Activated naive CD8-positive, alpha-beta T cell treated with anti-CD3 and anti-CD28 coated beads, Interleukin-2, amount 50 U/mL, for 24 hours (primary cell): ENCODE measurements around the gene SUCLG2.

Experiments used
- ATAC-seq: fragments of 150-1000 bp; cut with Tn5 transposase; one replicate; pipeline ENCODE4 v1.10.0; 2021
- DNase-seq: peaks from one replicate; pipeline ENCODE4 v3.0.0; 2021
- H3K27ac Mint-ChIP-seq: one replicate; pipeline ENCODE4 v1.8.0; 2021; ENCODE audit warnings: mild to moderate bottlenecking, mixed read lengths
- H3K27me3 Mint-ChIP-seq: one replicate; pipeline ENCODE4 v1.8.0; 2021; ENCODE audit warnings: mixed read lengths
- H3K36me3 Mint-ChIP-seq: one replicate; pipeline ENCODE4 v1.8.0; 2021; ENCODE audit warnings: low read depth, mixed read lengths
- H3K4me1 Mint-ChIP-seq: one replicate; pipeline ENCODE4 v1.8.0; 2021; ENCODE audit warnings: mixed read lengths
- H3K4me3 Mint-ChIP-seq: one replicate; pipeline ENCODE4 v1.8.0; 2021; ENCODE audit warnings: mild to moderate bottlenecking, moderate library complexity, mixed read lengths
- H3K9me3 Mint-ChIP-seq: one replicate; pipeline ENCODE4 v1.8.0; 2021; ENCODE audit warnings: mixed read lengths

SUCLG2 gene, protein sequence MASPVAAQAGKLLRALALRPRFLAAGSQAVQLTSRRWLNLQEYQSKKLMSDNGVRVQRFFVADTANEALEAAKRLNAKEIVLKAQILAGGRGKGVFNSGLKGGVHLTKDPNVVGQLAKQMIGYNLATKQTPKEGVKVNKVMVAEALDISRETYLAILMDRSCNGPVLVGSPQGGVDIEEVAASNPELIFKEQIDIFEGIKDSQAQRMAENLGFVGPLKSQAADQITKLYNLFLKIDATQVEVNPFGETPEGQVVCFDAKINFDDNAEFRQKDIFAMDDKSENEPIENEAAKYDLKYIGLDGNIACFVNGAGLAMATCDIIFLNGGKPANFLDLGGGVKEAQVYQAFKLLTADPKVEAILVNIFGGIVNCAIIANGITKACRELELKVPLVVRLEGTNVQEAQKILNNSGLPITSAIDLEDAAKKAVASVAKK

DNA sequence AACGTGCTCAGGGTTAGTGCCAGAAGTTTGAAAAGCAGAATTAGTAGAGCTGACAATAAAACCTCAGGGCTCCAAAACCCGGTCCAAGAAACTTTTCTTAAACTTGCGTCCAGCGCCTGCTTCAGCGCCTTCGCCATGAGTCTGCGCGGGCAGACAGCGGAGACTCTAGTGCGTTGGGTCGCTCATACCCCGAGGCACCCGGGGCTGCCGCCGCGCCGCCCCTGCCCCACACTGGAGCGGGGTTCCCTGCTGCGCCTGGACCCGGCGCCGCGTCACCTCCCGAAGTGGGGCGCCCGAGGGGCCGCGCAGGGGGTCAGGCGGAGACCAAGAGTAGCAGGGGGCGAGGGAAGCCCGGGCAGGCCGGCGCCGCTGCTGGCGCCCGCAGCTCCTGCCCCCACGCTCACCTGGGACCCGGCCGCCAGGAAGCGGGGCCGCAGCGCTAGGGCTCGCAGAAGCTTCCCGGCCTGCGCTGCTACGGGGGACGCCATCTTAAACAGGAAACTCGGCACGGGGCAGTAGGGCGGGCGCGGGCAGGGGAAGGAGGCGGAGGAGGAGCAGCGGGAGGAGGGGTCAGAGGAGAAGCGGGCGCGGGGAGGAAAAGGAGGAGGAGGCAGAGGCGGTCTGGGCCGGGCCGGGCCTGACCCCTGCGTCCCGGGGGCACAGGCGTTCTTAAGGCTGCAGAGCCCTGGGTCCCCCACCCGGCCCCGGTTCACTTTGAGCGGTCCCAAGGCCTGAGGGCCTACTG is at the start of gene SUCLG2:
Gene SUCLG2 (minus strand): TSS at position 514 of the 745 bp plus-strand sequence. CDS start 26 bp downstream, at position 488.
- H3K27me3 Mint-ChIP-seq, result peaks cover 3% of the 10 kb centered on the region
- DNase-seq (peak; percentile 86), ATAC-seq (peak; percentile 59)
- peaks cover 68% of the 10 kb centered on the region for H3K4me1 Mint-ChIP-seq
- peaks cover 8% of the 10 kb centered on the region for H3K9me3 Mint-ChIP-seq
- H3K4me3 Mint-ChIP-seq, result peak within 1 kb of the TSS; percentile 83
- H3K36me3 Mint-ChIP-seq, result peaks cover 32% of the 10 kb centered on the region
- H3K27ac Mint-ChIP-seq, result peak within 1 kb of the TSS; percentile 93

- Mint-ChIP-seq H3K27me3 (no peaks in the 10 kb centered on the region), H3K27ac (no peak overlapping the region), H3K4me1 (no peaks in the 10 kb centered on the region), H3K4me3 (no peak overlapping the region), H3K9me3 (no peaks in the 10 kb centered on the region), H3K36me3 (no peaks in the 10 kb centered on the region)
- ATAC-seq (no peak), DNase-seq (no peak)
Observed at GRCh38 chr3:67700596-67700995, 46.2 kb upstream of the SUCLG2 start.

DNA sequence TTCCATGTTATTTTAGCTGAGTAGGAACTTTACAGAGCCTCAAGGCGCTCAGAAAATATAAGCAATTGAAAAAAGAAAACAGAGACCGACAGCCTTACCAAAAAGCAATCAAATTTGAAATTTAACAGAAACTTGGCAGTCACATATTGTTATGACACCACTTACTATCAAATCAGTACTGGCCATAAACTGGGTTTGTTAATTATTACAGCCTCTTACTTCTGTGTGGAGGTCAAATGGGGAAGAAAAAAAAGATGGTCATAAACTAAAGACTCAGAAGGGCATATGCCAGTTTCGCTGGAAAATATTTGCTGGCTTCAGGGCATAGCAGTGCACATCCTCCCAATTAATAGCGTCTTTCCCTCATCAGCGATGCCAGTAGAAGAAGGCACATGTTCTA is 45.5 kb upstream of the SUCLG2 start:
- DNase-seq (no peak), ATAC-seq (no peak)
- Mint-ChIP-seq H3K4me3 (no peak overlapping the region), H3K9me3 (no peaks in the 10 kb centered on the region), H3K27me3 (no peaks in the 10 kb centered on the region), H3K36me3 (no peaks in the 10 kb centered on the region), H3K4me1 (no peaks in the 10 kb centered on the region), H3K27ac (no peak overlapping the region)

DNA sequence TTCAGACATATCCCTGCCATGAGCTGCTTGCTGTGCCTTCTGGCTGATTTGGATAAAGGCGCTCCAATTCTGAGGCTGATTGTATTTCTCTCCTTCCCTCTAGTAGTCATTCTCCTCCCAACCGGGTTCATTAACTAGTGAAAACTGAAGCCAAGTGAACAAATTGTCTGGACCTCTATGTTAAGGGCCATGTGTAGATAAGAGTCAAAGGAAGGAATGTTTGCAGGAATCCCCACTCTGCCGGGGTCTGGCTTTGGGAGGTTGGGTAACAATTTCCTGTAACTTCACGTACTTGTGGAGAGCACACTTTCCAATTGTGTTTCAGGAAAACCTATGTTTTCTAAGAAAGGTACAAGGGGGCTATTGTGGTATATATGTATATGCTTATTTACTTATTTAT is 38.2 kb upstream of the SUCLG2 start:
- Mint-ChIP-seq H3K36me3 (no peaks in the 10 kb centered on the region), H3K27me3 (no peaks in the 10 kb centered on the region), H3K4me3 (no peak overlapping the region), H3K4me1 (peaks cover 11% of the 10 kb centered on the region), H3K27ac (no peak overlapping the region), H3K9me3 (peaks cover 5% of the 10 kb centered on the region)
- DNase-seq, result no peak
- no peak for ATAC-seq

GRCh38 chr3:67691926-67692325 is 37.5 kb upstream of the SUCLG2 start:
- Mint-ChIP-seq H3K36me3 (no peaks in the 10 kb centered on the region), H3K4me3 (no peak overlapping the region), H3K27ac (no peak overlapping the region), H3K27me3 (no peaks in the 10 kb centered on the region), H3K9me3 (peaks cover 5% of the 10 kb centered on the region), H3K4me1 (peaks cover 12% of the 10 kb centered on the region)
- no peak for DNase-seq
- no peak for ATAC-seq

DNA sequence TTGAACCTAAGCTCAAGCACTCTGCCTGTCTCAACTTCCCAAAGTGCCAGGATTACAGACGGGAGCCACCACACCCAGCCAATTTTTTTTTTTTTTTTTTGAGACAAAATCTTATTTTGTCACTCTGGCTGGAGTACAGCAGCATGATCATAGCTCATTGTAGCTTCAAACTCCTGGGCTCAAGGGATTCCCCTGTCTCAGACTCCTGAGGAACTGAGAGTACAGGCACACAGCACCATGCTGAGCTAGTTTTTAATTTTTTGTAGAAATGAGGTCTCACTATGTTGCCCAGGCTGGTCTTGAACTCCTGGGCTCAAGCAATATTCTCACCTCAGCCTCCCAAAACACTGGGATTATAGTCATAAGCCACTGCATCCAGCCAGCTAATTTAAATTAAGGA is 36.8 kb upstream of the SUCLG2 start:
- Mint-ChIP-seq H3K9me3 (peaks cover 5% of the 10 kb centered on the region), H3K27me3 (no peaks in the 10 kb centered on the region), H3K27ac (no peak overlapping the region), H3K4me3 (no peak overlapping the region), H3K36me3 (no peaks in the 10 kb centered on the region), H3K4me1 (peaks cover 16% of the 10 kb centered on the region)
- ATAC-seq (no peak), DNase-seq (no peak)

DNA sequence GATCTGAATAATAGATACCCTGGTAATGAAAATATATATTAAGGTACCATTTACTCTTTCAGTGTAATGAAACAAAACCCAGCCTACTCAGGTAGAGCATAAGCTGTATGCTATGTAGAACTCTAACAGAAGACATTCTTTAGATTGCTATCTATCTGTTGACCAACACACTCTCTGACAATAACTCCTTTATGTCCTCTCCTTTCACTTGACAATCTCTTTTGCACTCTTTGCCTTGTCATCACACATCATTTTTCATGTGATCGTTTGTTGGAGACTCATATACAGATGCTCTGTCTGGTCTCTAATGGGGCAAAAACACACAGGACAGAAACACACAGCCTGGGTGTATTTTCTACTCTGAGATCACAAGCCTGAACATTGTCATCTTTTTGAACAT is 35.4 kb upstream of the SUCLG2 start:
- Mint-ChIP-seq H3K4me3 (no peak overlapping the region), H3K36me3 (no peaks in the 10 kb centered on the region), H3K27ac (no peak overlapping the region), H3K4me1 (peaks cover 28% of the 10 kb centered on the region), H3K9me3 (peaks cover 5% of the 10 kb centered on the region), H3K27me3 (no peaks in the 10 kb centered on the region)
- no peak for ATAC-seq
- DNase-seq, result no peak

GRCh38 chr3:67688231-67688630 is 33.8 kb upstream of the SUCLG2 start:
- Mint-ChIP-seq H3K4me1 (peaks cover 39% of the 10 kb centered on the region), H3K27me3 (no peaks in the 10 kb centered on the region), H3K36me3 (no peaks in the 10 kb centered on the region), H3K9me3 (no peaks in the 10 kb centered on the region), H3K4me3 (no peak overlapping the region), H3K27ac (no peak overlapping the region)
- DNase-seq (no peak), ATAC-seq (peak; percentile 81)

GRCh38 chr3:67686069-67686468 is 31.7 kb upstream of the SUCLG2 start:
- ATAC-seq (no peak), DNase-seq (no peak)
- peak overlapping the region; percentile 59 for H3K4me3 Mint-ChIP-seq
- no peaks in the 10 kb centered on the region for H3K27me3 Mint-ChIP-seq
- peak overlapping the region; percentile 68 for H3K27ac Mint-ChIP-seq
- H3K36me3 Mint-ChIP-seq, result no peaks in the 10 kb centered on the region
- H3K9me3 Mint-ChIP-seq, result no peaks in the 10 kb centered on the region
- H3K4me1 Mint-ChIP-seq, result peaks cover 39% of the 10 kb centered on the region

GRCh38 chr3:67685499-67685898 is 31.1 kb upstream of the SUCLG2 start:
- Mint-ChIP-seq H3K4me1 (peaks cover 37% of the 10 kb centered on the region), H3K27me3 (no peaks in the 10 kb centered on the region), H3K4me3 (peak overlapping the region; percentile 59), H3K36me3 (no peaks in the 10 kb centered on the region), H3K9me3 (no peaks in the 10 kb centered on the region), H3K27ac (peak overlapping the region; percentile 68)
- DNase-seq (no peak), ATAC-seq (peak; percentile 53)

DNA sequence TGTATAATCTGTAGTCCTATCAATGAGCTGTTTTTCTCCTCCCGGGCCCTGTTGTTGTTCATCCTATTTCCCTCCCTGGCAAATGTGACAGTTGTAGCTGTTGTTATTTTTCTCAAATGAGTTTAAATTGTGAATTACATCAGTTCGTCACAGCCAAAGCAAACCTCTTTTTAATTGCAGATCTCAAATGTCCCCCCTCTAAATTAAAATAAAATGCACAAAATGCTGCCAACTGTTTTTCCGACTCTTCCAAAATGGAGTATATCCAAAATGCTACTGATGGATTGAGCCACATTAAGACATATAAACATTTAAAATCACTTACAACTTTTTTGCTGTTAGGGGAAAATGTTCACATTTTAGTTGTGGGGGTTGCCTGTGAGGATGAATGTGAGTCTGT is 29.8 kb upstream of the SUCLG2 start:
- no peaks in the 10 kb centered on the region for H3K27me3 Mint-ChIP-seq
- no peak for DNase-seq
- no peak overlapping the region for H3K27ac Mint-ChIP-seq
- no peak overlapping the region for H3K4me3 Mint-ChIP-seq
- no peaks in the 10 kb centered on the region for H3K36me3 Mint-ChIP-seq
- no peak for ATAC-seq
- no peaks in the 10 kb centered on the region for H3K9me3 Mint-ChIP-seq
- peaks cover 39% of the 10 kb centered on the region for H3K4me1 Mint-ChIP-seq

DNA sequence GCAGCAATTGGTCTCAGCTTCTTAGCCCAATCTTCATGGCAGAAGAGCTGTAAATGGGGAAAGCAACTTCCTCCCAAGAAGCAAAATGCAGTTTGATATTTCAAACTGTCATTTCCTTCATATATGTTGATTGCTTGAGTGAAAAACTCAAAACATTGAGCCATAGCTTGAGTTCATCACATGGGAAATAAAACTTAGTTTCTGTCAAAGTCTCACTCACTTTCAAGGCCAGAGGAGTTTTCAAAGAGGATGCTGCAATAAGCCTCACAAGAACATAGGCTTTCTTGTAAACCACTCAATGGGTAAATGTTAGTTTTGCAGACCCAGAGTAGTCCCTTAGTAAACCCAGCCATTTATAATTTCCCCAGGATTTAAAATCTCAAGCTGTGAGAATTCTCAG is 29.1 kb upstream of the SUCLG2 start:
- Mint-ChIP-seq H3K36me3 (no peaks in the 10 kb centered on the region), H3K4me1 (peaks cover 46% of the 10 kb centered on the region), H3K27ac (no peak overlapping the region), H3K9me3 (no peaks in the 10 kb centered on the region), H3K27me3 (no peaks in the 10 kb centered on the region), H3K4me3 (no peak overlapping the region)
- ATAC-seq, result no peak
- DNase-seq, result no peak

GRCh38 chr3:67678665-67679064 is 24.3 kb upstream of the SUCLG2 start:
- DNase-seq, result no peak
- peak; percentile 59 for ATAC-seq
- H3K4me1 Mint-ChIP-seq, result peaks cover 22% of the 10 kb centered on the region
- H3K36me3 Mint-ChIP-seq, result peaks cover 4% of the 10 kb centered on the region
- no peak overlapping the region for H3K4me3 Mint-ChIP-seq
- peaks cover 6% of the 10 kb centered on the region for H3K9me3 Mint-ChIP-seq
- peak overlapping the region; percentile 37 for H3K27ac Mint-ChIP-seq
- no peaks in the 10 kb centered on the region for H3K27me3 Mint-ChIP-seq

GRCh38 chr3:67674055-67674454 is 19.6 kb upstream of the SUCLG2 start:
- H3K36me3 Mint-ChIP-seq, result peaks cover 6% of the 10 kb centered on the region
- peaks cover 9% of the 10 kb centered on the region for H3K9me3 Mint-ChIP-seq
- H3K27ac Mint-ChIP-seq, result no peak overlapping the region
- no peak for ATAC-seq
- no peak overlapping the region for H3K4me3 Mint-ChIP-seq
- no peaks in the 10 kb centered on the region for H3K27me3 Mint-ChIP-seq
- H3K4me1 Mint-ChIP-seq, result peaks cover 16% of the 10 kb centered on the region
- no peak for DNase-seq

GRCh38 chr3:67662733-67663132 is 8.3 kb upstream of the SUCLG2 start:
- no peak overlapping the region for H3K4me3 Mint-ChIP-seq
- no peaks in the 10 kb centered on the region for H3K9me3 Mint-ChIP-seq
- H3K27ac Mint-ChIP-seq, result no peak overlapping the region
- no peaks in the 10 kb centered on the region for H3K36me3 Mint-ChIP-seq
- no peak for DNase-seq
- ATAC-seq, result no peak
- H3K27me3 Mint-ChIP-seq, result no peaks in the 10 kb centered on the region
- H3K4me1 Mint-ChIP-seq, result peaks cover 35% of the 10 kb centered on the region
